Measurements from ENCODE around the gene SLC38A7. TPM values are rescaled to one million over a fixed set of nuclear protein-coding genes. Genes with fewer than 3 reads are reported as not detected.

Gene SLC38A7
- total RNA-seq (2021; ENCODE audit: unreplicated experiment) (9.8 TPM), Bru-seq, nascent RNA (percentile 49 among the genes with signal in this experiment), BruChase-seq, experiment 1, labeled RNA remaining after a 6-hour chase (percentile 61 among the genes with signal in this experiment), BruChase-seq, experiment 2, labeled RNA remaining after a 2-hour chase (percentile 58 among the genes with signal in this experiment)
- polyA plus RNA-seq (2012) = 4.0 and 4.7 TPM in 2 replicates
- long read RNA-seq, full-length matches to known transcripts = 9 of 16 reads
- long read RNA-seq, partial matches to known transcripts = 2 of 16 reads
- long read RNA-seq, other reads (novel, unspliced or antisense) = 5 of 16 reads

- ATAC-seq (peak; percentile 95), DNase-seq (ENCODE audit: low read depth, low spot score) (peak; percentile 50)
- ChIA-PET POLR2A (interaction anchor here (0.8 kb wide), 1 partner anchor 11 kb away, joined by 3 read pairs; no protein-coding TSS in a partner anchor), CTCF (interaction anchor here (0.7 to 1.2 kb wide), 4 partner anchors 13 to 72 kb away, joined by 3 to 5 read pairs (median 4); partner anchors contain the start of gene GOT2), RAD21 (ENCODE audit: low non-redundant PET in 1 of 2, low total read pairs in 2 of 2, uncharacterized antibody in 2 of 2, unreplicated experiment in 2 of 2) (interaction anchor here (0.8 to 1.4 kb wide), 2 partner anchors 23 to 72 kb away, joined by 3 to 4 read pairs; no protein-coding TSS in a partner anchor)
- Histone ChIP-seq H3K4me1 (ENCODE audit: control insufficient read depth in 1 of 2, insufficient read depth in 2 of 2, low read length in 2 of 2) (peaks cover 0 to 13% of the 10 kb centered on the region in 2 experiments; a peak in 2 of 4 replicates), H3K4me2 (ENCODE audit: low read length) (peak within 1 kb of the TSS; percentile 95), H3K27ac (ENCODE audit: low read depth, low read length) (peak within 1 kb of the TSS; percentile 39; the same call in 1 of the 2 replicates), H3K9me2 (ENCODE audit: insufficient read depth) (no peaks in the 10 kb centered on the region), H3K79me2 (ENCODE audit: insufficient read depth, low read length) (no peaks in the 10 kb centered on the region; the same call in 1 of the 2 replicates), H3K9ac (ENCODE audit: low read length) (peak within 1 kb of the TSS; percentile 72), H3K4me3 (replicated peaks in 1 of 2; ENCODE audit: low read depth in 1 of 2, low read length in 2 of 2) (peak within 1 kb of the TSS; percentile 81 to 96), H3K27me3 (ENCODE audit: insufficient read depth, low read length) (no peaks in the 10 kb centered on the region), H3K9me3 (ENCODE audit: control insufficient read depth in 1 of 2, insufficient read depth in 1 of 2, low read depth in 1 of 2, low read length in 2 of 2) (no peaks in the 10 kb centered on the region), H4K20me1 (ENCODE audit: insufficient read depth) (no peaks in the 10 kb centered on the region), H3K36me3 (ENCODE audit: control insufficient read depth in 1 of 2, insufficient read depth in 2 of 2, low read length in 2 of 2) (no peaks in the 10 kb centered on the region), H2AFZ (ENCODE audit: low read depth, low read length, poor library complexity, severe bottlenecking) (peak within 1 kb of the TSS; percentile 66)
- no TSS peak for BruUV-seq (replicated peaks)
- TF ChIP-seq SIN3A (IDR thresholded peaks at IDR 0.05; ENCODE audit: low read depth) = peak; percentile 86; the same call in 1 of the 2 replicates
- TF ChIP-seq TCF7L2 (IDR thresholded peaks at IDR 0.05; ENCODE audit: borderline replicate concordance, extremely low read depth, insufficient read depth, insufficient read length) = no peak
- TF ChIP-seq FOSL1 (IDR thresholded peaks at IDR 0.05; ENCODE audit: low read depth) = no peak
- no peak for TF ChIP-seq RAD21 (IDR thresholded peaks at IDR 0.05; ENCODE audit: low read depth)
- TF ChIP-seq POLR2AphosphoS5 (IDR thresholded peaks at IDR 0.05; ENCODE audit: low read depth, low read length) = 0 out of 2 replicates have a peak, but pooled peaks have one; percentile 35
- peak; percentile 58 for TF ChIP-seq MAX (IDR thresholded peaks at IDR 0.05)
- peak; percentile 31 for TF ChIP-seq YY1 (IDR thresholded peaks at IDR 0.05; ENCODE audit: extremely low read depth, insufficient replicate concordance, low read depth, low read length)
- TF ChIP-seq ZFX (IDR thresholded peaks at IDR 0.05) = peak; percentile 28; the same call in 1 of the 2 replicates
- intact Hi-C loops (cut with micrococcal nuclease) = no loop called here
These were observed at the start of gene SLC38A7 for GRCh38 chr16:58684354-58685083. Gene SLC38A7, minus strand, starts transcription at chr16:58684770. Its CDS starts 4,644 bp downstream, at chr16:58680126.
